Neural cell (in vitro differentiated cells): Measurements from ENCODE around the gene CFAP45.

Experiments used
- CTCF ChIP-seq: fragments of 450-650 bp; IDR thresholded peaks from 2 replicates; pipeline ENCODE4 v1.5.1; 2014; ENCODE audit warnings: antibody characterized with exemption, mild to moderate bottlenecking, moderate library complexity; ENCODE audit not compliant: poor library complexity, severe bottlenecking
- EZH2 ChIP-seq: fragments of 200-600, 300-800 bp; shearing (Covaris generic), sonication (generic); IDR thresholded peaks from 2 replicates; pipeline ENCODE4 v1.6.1; 2014; ENCODE audit warnings: antibody characterized with exemption, low read length, borderline replicate concordance, mild to moderate bottlenecking; ENCODE audit not compliant: insufficient read depth, poor library complexity, severe bottlenecking
- MXI1 ChIP-seq: fragments of 450-650 bp; conservative IDR thresholded peaks from 2 replicates; pipeline ENCODE4 v1.6.1; 2014; ENCODE audit warnings: antibody characterized with exemption, mild to moderate bottlenecking; ENCODE audit not compliant: poor library complexity, severe bottlenecking
- POLR2AphosphoS5 ChIP-seq: IDR thresholded peaks from 2 replicates; pipeline ENCODE4 v1.6.1; 2012
- REST ChIP-seq: IDR thresholded peaks from 2 replicates; pipeline ENCODE4 v1.6.1; 2012; ENCODE audit warnings: borderline replicate concordance

GRCh38 chr1:159847231-159847630 lies 52.7 kb downstream of the CFAP45 start:
- no peak for TF ChIP-seq EZH2
- no peak for TF ChIP-seq CTCF
- no peak for TF ChIP-seq POLR2AphosphoS5
- no peak for TF ChIP-seq MXI1
- no peak for TF ChIP-seq REST
